ENCODE measurements around the gene ABCG5. TPM values are rescaled to one million over a fixed set of nuclear protein-coding genes. Genes with fewer than 3 reads are reported as not detected.

The ABCG5 gene
- total and polyA plus RNA-seq, 5 donors: not detected

DNA sequence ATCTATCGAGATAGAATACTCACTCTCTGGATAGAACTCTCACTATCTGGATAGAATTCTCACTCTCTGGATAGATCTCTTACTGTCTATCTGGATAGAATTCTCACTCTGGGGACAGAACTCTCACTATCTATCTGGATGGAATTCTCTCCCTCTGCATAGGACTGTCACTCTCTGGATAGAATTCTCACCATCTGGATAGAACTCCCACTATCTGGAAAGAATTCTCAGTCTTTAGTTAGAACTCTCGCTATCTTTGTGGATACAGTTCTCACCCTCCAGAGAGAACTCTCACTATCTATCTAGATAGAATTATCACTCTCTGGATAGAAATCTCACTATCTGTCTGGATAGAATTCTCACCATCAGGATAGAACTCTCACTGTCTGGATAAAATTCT, 16.7 kb upstream of the ABCG5 start:
- intact Hi-C loops (cut with DNase I): no loop called here
- no peaks in the 10 kb centered on the region for H3K27me3 ChIP-seq (ENCODE audit: control insufficient read depth, insufficient read depth)

DNA sequence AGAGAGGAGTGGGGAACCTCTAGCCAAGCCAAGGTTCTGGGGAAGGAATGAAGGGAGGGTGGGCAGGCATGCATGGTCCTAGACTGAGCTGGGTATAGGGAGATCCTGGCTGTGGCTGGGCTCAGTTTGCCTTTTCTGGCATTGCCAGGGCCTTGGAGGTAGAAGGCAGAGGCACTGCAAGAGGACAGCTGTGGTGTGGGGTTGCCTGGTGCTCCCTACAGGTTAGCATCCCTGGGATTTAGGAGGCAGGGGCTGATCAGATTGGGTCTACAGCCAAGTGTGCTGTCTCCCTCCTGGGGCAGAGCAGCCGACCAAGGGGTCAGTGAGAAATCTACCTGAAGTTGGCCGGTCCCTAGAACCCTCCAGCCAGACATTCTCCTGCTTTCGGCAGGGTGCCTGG, 16.0 kb upstream of the ABCG5 start:
- H3K4me1 ChIP-seq (ENCODE audit: control insufficient read depth, insufficient read depth, low read length): no peaks in the 10 kb centered on the region
- WGBS: 86% methylated on average over 3 of the region's 3 CpGs
- no peaks in the 10 kb centered on the region for H3K9me3 ChIP-seq (ENCODE audit: control insufficient read depth, low read length)
- H3K4me3 ChIP-seq (ENCODE audit: low read length): no peak overlapping the region
- intact Hi-C loops (cut with DNase I): no loop called here
- no peak overlapping the region for H3K27ac ChIP-seq (ENCODE audit: low read length)
- no peaks in the 10 kb centered on the region for H3K27me3 ChIP-seq (ENCODE audit: control insufficient read depth, insufficient read depth)
- DNase-seq (no peak), ATAC-seq (no peak)

More for the DNA sequence above, 16.7 kb upstream of the ABCG5 start:
- DNase-seq: no peak
- ATAC-seq: no peak
- no peak overlapping the region for H3K4me3 ChIP-seq (ENCODE audit: low read length)
- no peaks in the 10 kb centered on the region for H3K4me1 ChIP-seq (ENCODE audit: control insufficient read depth, insufficient read depth, low read length)
- no peaks in the 10 kb centered on the region for H3K9me3 ChIP-seq (ENCODE audit: control insufficient read depth, low read length)
- H3K27ac ChIP-seq (ENCODE audit: low read length): no peak overlapping the region
- 59% methylated on average over 2 of the region's 2 CpGs for WGBS

DNA sequence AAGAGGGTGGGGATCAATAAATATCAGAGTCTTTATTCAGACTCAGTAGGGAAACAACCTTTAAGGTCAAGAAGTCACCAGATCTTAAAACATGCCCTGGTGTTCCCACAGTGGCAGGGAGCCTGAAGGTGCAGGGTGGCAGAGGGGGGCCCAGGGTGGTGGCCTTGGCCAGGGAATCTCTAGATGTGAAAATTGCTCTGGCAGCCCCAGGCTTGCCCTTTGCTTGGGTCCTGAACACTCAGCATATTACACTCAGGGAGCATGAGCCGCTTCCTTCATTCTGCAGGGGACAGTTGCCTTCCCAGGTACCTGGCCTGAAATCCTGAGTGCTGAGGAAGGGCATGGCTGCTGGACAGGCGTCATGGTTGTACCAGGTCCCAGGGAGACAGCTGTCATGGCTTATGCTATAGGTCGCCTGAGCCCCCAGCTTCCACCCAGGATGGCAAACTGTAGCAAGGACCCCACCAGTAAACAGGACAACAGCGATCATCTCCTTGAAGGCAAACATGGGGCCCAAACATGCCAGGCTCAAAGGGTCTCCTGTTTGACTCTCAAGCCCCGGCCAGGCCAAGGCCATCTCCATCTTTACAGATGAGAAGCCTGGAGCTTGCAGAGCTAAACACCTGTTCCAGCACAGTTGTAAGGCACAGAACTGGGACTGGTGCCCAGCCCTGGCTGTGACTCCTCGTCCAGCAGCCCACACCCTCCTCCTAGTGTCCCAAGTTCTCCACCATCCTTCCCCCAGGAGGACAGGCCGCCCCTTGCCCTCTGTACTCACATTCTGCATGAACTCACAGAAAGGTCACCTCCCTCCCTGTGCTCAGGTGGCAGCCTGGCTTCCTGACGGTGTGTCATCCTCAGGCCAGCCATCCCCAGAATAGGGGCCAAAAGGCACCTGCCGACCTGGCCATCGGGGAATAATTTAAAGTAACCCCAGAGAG, 14.8 kb upstream of the ABCG5 start:
- ATAC-seq: no peak
- WGBS: 85% methylated on average over 10 of the region's 10 CpGs

DNA sequence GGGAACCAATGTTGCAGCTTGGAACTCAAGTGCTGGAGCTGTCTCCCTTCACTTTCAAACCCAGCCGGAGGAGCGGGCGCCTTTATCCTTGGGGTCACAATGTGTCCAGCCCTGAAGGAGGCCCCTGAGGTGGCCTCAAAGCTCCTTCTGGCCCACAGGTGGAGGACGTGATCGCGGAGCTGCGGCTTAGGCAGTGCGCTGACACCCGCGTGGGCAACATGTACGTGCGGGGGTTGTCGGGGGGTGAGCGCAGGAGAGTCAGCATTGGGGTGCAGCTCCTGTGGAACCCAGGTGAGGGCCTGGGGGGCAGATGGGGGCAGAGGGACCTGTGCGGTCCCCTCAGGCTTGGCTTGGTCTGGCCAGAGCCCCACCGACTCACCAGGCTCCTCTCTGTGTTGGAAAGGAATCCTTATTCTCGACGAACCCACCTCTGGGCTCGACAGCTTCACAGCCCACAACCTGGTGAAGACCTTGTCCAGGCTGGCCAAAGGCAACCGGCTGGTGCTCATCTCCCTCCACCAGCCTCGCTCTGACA, 13.6 kb upstream of the ABCG5 start:
- intact Hi-C loops (cut with DNase I): no loop called here
- no peaks in the 10 kb centered on the region for H3K27me3 ChIP-seq (ENCODE audit: control insufficient read depth, insufficient read depth)
- no peaks in the 10 kb centered on the region for H3K9me3 ChIP-seq (ENCODE audit: control insufficient read depth, low read length)
- no peaks in the 10 kb centered on the region for H3K4me1 ChIP-seq (ENCODE audit: control insufficient read depth, insufficient read depth, low read length)
- no peak for DNase-seq
- no peak overlapping the region for H3K4me3 ChIP-seq (ENCODE audit: low read length)
- H3K27ac ChIP-seq (ENCODE audit: low read length): no peak overlapping the region
- no peak for ATAC-seq
- 93% methylated on average over 21 of the region's 21 CpGs for WGBS

More for the DNA sequence above, 14.8 kb upstream of the ABCG5 start:
- Histone ChIP-seq H3K9me3 (ENCODE audit: control insufficient read depth, low read length) (no peaks in the 10 kb centered on the region), H3K4me1 (ENCODE audit: control insufficient read depth, insufficient read depth, low read length) (no peaks in the 10 kb centered on the region), H3K27me3 (ENCODE audit: control insufficient read depth, insufficient read depth) (no peaks in the 10 kb centered on the region), H3K4me3 (ENCODE audit: low read length) (no peak overlapping the region), H3K27ac (ENCODE audit: low read length) (no peak overlapping the region)
- no peak for DNase-seq
- intact Hi-C loops (cut with DNase I): no loop called here

DNA sequence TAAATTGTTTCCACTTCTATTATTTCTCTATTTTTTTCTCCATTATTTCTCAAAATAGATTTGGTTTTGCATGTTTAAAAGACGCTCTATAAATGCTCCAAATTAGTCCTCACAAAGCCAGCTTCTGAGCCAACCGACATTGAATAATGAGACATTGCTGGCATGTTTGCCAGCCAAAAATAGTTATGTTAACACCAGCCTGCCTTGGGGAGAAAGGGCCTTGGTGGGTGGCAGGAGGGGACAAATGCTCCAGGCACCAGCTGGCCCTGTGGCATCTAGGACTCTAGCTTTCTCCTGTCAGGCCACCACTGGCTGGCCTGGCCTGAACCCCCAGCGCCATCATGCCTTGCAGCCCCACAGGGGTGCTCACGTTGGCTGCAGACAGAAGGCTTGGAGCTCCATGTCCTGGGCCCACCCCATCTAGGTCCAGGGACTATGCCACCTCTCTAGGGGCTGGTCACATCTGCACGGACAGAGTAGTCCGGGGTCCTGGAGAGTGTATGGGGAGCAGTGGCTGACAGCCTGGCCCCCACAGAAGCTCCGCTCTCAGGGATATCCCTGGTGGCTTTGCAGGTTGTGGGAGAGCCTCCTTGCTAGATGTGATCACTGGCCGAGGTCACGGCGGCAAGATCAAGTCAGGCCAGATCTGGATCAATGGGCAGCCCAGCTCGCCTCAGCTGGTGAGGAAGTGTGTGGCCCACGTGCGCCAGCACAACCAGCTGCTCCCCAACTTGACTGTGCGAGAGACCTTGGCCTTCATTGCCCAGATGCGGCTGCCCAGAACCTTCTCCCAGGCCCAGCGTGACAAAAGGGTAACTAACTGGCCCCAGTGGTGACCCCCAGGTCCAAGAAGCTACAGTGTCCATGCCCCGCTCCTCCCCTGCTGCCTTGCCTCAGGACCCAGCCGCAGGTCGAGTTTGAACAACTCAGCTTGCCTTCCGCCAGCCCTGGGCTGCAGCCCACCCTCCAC, 12.7 kb upstream of the ABCG5 start:
- H3K27ac ChIP-seq (ENCODE audit: low read length): no peak overlapping the region
- WGBS: 86% methylated on average over 20 of the region's 20 CpGs
- no peaks in the 10 kb centered on the region for H3K27me3 ChIP-seq (ENCODE audit: control insufficient read depth, insufficient read depth)
- intact Hi-C loops (cut with DNase I): no loop called here
- H3K9me3 ChIP-seq (ENCODE audit: control insufficient read depth, low read length): no peaks in the 10 kb centered on the region
- ATAC-seq (no peak), DNase-seq (no peak)
- H3K4me3 ChIP-seq (ENCODE audit: low read length): no peak overlapping the region
- no peaks in the 10 kb centered on the region for H3K4me1 ChIP-seq (ENCODE audit: control insufficient read depth, insufficient read depth, low read length)

- intact Hi-C loops (cut with DNase I): no loop called here
- no peak for DNase-seq
- Histone ChIP-seq H3K27me3 (ENCODE audit: control insufficient read depth, insufficient read depth) (no peaks in the 10 kb centered on the region), H3K9me3 (ENCODE audit: control insufficient read depth, low read length) (no peaks in the 10 kb centered on the region), H3K4me1 (ENCODE audit: control insufficient read depth, insufficient read depth, low read length) (no peaks in the 10 kb centered on the region), H3K27ac (ENCODE audit: low read length) (no peak overlapping the region), H3K4me3 (ENCODE audit: low read length) (no peak overlapping the region)
- 66% methylated on average over 1 of the region's 1 CpG for WGBS
- ATAC-seq: no peak
Measured at GRCh38 chr2:43848214-43848613, 9.6 kb upstream of the ABCG5 start.

DNA sequence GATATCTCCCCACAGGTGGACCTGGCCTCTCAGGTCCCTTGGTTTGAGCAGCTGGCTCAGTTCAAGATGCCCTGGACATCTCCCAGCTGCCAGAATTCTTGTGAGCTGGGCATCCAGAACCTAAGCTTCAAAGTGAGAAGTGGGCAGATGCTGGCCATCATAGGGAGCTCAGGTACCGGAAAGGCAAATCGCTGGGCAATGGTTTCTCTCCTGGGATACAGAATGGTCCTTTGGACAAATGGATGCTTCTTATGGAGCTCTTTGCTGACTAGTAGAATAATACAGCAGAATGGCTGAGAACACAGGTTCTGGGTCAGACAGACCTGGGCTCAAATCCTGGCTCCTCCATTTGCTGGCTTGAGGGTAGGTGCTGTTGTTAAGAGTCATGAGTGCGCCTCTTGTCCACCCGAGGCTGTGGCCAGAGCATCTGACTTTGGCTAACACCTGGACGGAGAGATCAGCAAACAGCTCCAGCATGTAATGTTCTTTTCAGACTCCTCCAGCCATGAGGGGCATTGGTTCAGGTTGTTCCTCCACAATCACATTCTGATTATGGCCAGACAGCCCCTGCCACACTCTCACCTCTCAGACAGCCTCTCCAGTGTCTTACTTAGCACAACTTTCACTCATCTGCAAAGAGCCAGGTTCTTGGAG, 7.6 kb upstream of the ABCG5 start:
- Histone ChIP-seq H3K9me3 (ENCODE audit: control insufficient read depth, low read length) (no peaks in the 10 kb centered on the region), H3K4me1 (ENCODE audit: control insufficient read depth, insufficient read depth, low read length) (no peaks in the 10 kb centered on the region), H3K27me3 (ENCODE audit: control insufficient read depth, insufficient read depth) (no peaks in the 10 kb centered on the region), H3K27ac (ENCODE audit: low read length) (no peak overlapping the region), H3K4me3 (ENCODE audit: low read length) (no peak overlapping the region)
- WGBS: 82% methylated on average over 5 of the region's 5 CpGs
- no peak for DNase-seq
- ATAC-seq: no peak
- intact Hi-C loops (cut with DNase I): no loop called here

GRCh38 chr2:43845181-43845580, 6.5 kb upstream of the ABCG5 start:
- H3K4me3 ChIP-seq (ENCODE audit: low read length): no peak overlapping the region
- ATAC-seq: no peak
- WGBS: 75% methylated on average over 1 of the region's 1 CpG
- no peak for DNase-seq
- intact Hi-C loops (cut with DNase I): no loop called here
- H3K9me3 ChIP-seq (ENCODE audit: control insufficient read depth, low read length): no peaks in the 10 kb centered on the region
- no peak overlapping the region for H3K27ac ChIP-seq (ENCODE audit: low read length)
- H3K4me1 ChIP-seq (ENCODE audit: control insufficient read depth, insufficient read depth, low read length): no peaks in the 10 kb centered on the region
- no peaks in the 10 kb centered on the region for H3K27me3 ChIP-seq (ENCODE audit: control insufficient read depth, insufficient read depth)

- ATAC-seq: no peak
Measured at GRCh38 chr2:43842866-43843226, 4.2 kb upstream of the ABCG5 start.

GRCh38 chr2:43841949-43842865, 3.6 kb upstream of the ABCG5 start:
- no peak for DNase-seq
- no peaks in the 10 kb centered on the region for H3K9me3 ChIP-seq (ENCODE audit: control insufficient read depth, low read length)
- H3K4me1 ChIP-seq (ENCODE audit: control insufficient read depth, insufficient read depth, low read length): no peaks in the 10 kb centered on the region
- no peaks in the 10 kb centered on the region for H3K27me3 ChIP-seq (ENCODE audit: control insufficient read depth, insufficient read depth)
- ATAC-seq: no peak
- 89% methylated on average over 14 of the region's 14 CpGs for WGBS
- no peak overlapping the region for H3K27ac ChIP-seq (ENCODE audit: low read length)
- intact Hi-C loops (cut with DNase I): no loop called here
- no peak overlapping the region for H3K4me3 ChIP-seq (ENCODE audit: low read length)

More at GRCh38 chr2:43842866-43843226, 4.2 kb upstream of the ABCG5 start:
- Histone ChIP-seq H3K27me3 (ENCODE audit: control insufficient read depth, insufficient read depth) (no peaks in the 10 kb centered on the region), H3K27ac (ENCODE audit: low read length) (no peak overlapping the region), H3K4me3 (ENCODE audit: low read length) (no peak overlapping the region), H3K9me3 (ENCODE audit: control insufficient read depth, low read length) (no peaks in the 10 kb centered on the region), H3K4me1 (ENCODE audit: control insufficient read depth, insufficient read depth, low read length) (no peaks in the 10 kb centered on the region)
- 85% methylated on average over 9 of the region's 9 CpGs for WGBS
- DNase-seq: no peak
- intact Hi-C loops (cut with DNase I): no loop called here

Measured in right cardiac atrium (tissue), 5 donors.